GM18909 (cell line): Measurements from ENCODE around the gene KIR2DL1.
"Not testable (repeated sequence)": the region's sequence is repeated elsewhere in the genome, so short reads cannot be mapped to it uniquely, and the experiment has no call there.

Experiments
- ATAC-seq: cut with Tn5 transposase; IDR thresholded peaks from one replicate; pipeline ENCODE4 v1.9.1; 2021; ENCODE audit warnings: mild to moderate bottlenecking; ENCODE audit not compliant: unreplicated experiment, poor library complexity

KIR2DL1 gene

GRCh38 chr19:54770511-54770910 lies 918 bp downstream of the KIR2DL1 start:
- not testable (repeated sequence) for ATAC-seq

GRCh38 chr19:54771018-54771960 lies 1.7 kb downstream of the KIR2DL1 start:
- ATAC-seq: not testable (repeated sequence)

GRCh38 chr19:54772666-54773065 lies 3.1 kb downstream of the KIR2DL1 start:
- ATAC-seq: not testable (repeated sequence)

- not testable (repeated sequence) for ATAC-seq
These were observed 5.7 kb downstream of the KIR2DL1 start for GRCh38 chr19:54775095-54775815.

GRCh38 chr19:54775830-54776229 lies 6.2 kb downstream of the KIR2DL1 start:
- not testable (repeated sequence) for ATAC-seq

GRCh38 chr19:54777851-54778250 lies 8.3 kb downstream of the KIR2DL1 start:
- not testable (repeated sequence) for ATAC-seq

GRCh38 chr19:54778896-54779295 lies 9.3 kb downstream of the KIR2DL1 start:
- ATAC-seq: not testable (repeated sequence)

- not testable (repeated sequence) for ATAC-seq
These were observed 13.3 kb downstream of the KIR2DL1 start for GRCh38 chr19:54782916-54783315.

- not testable (repeated sequence) for ATAC-seq
These were observed 16.6 kb downstream of the KIR2DL1 start for GRCh38 chr19:54786091-54786723.

- ATAC-seq: not testable (repeated sequence)
These were observed 18.6 kb downstream of the KIR2DL1 start for GRCh38 chr19:54788154-54788553.

GRCh38 chr19:54790711-54791110 lies 21.1 kb downstream of the KIR2DL1 start:
- no peak for ATAC-seq

- no peak for ATAC-seq
These were observed 21.9 kb downstream of the KIR2DL1 start for GRCh38 chr19:54791476-54791875.

- ATAC-seq: no peak
These were observed 23.2 kb downstream of the KIR2DL1 start for GRCh38 chr19:54792814-54793213.

GRCh38 chr19:54795758-54796157 lies 26.2 kb downstream of the KIR2DL1 start:
- no peak for ATAC-seq

- no peak for ATAC-seq
These were observed 33.8 kb downstream of the KIR2DL1 start, which contains the start of gene KIR2DL4 for GRCh38 chr19:54803410-54803809. Gene KIR2DL4 (plus strand): TSS chr19:54803610. CDS start chr19:54803652, 42 bp downstream.

- no peak for ATAC-seq
These were observed 34.5 kb downstream of the KIR2DL1 start for GRCh38 chr19:54804101-54804500.

GRCh38 chr19:54804571-54804970 lies 35.0 kb downstream of the KIR2DL1 start:
- ATAC-seq: no peak

- ATAC-seq: no peak
These were observed 36.3 kb downstream of the KIR2DL1 start for GRCh38 chr19:54805665-54806515.

GRCh38 chr19:54806516-54806838 lies 36.9 kb downstream of the KIR2DL1 start:
- ATAC-seq: no peak

- ATAC-seq: not testable (repeated sequence)
These were observed 45.0 kb downstream of the KIR2DL1 start for GRCh38 chr19:54814571-54814970.
